GM19035 (cell line): ENCODE data around the gene SNX20.

Experiments used
- ATAC-seq: cut with Tn5 transposase; IDR thresholded peaks from one replicate; pipeline ENCODE4 v1.9.1; 2021; ENCODE audit not compliant: unreplicated experiment

SNX20 gene

GRCh38 chr16:50681021-50681885 is at the start of gene SNX20:
SNX20 (minus strand) TSS chr16:50681312; CDS start chr16:50677526, 3,786 bp downstream.
- peak; percentile 60 for ATAC-seq

- ATAC-seq, result no peak
Measured at GRCh38 chr16:50724306-50724705, 43.2 kb upstream of the SNX20 start.

DNA sequence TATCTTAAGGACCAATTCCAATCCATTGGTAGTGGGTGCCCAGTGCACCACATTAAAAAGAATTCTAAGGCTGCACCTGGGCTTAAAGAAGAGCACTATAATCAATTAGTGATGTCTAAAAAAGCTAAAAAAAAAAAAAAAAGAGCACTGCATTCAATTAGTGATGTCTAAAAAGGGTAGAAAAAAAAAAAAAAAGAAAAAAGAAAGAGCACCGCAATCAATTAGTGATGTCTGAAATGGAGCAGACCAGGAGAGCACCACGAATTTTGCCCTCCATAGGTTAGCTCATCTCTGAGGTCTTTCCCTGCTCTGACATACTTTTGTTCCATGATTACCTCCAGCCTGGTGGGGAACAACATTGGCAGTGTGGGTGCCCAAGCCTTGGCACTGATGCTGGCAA is 41.8 kb upstream of the SNX20 start:
- ATAC-seq, result no peak

GRCh38 chr16:50722405-50722737 is 41.3 kb upstream of the SNX20 start:
- ATAC-seq, result no peak

- ATAC-seq, result no peak
Measured at GRCh38 chr16:50721549-50722404, 40.7 kb upstream of the SNX20 start.

GRCh38 chr16:50719401-50720337 is 38.6 kb upstream of the SNX20 start:
- no peak for ATAC-seq

- ATAC-seq, result no peak
Measured at GRCh38 chr16:50718761-50719400, 37.8 kb upstream of the SNX20 start.

GRCh38 chr16:50718061-50718760 is 37.1 kb upstream of the SNX20 start:
- no peak for ATAC-seq

DNA sequence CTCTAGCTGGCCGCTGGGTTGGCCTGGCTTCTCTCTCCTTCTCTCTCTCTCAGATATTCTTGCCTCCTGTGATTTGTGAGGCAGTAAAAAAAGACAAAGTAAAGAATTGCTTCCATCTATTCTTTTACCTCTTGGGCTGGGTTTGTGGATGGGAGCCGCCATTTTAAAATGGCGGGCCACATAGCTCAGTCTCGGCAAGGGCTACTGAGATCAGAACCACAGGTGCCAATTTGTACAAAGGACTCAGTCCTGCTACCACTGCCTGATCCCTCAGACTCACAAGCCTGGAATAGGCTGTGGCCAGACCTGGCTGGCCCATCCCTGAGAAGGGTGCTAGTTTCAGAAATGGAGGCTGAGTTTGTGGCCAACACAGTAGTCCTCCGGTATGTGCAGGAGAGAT is 36.4 kb upstream of the SNX20 start:
- ATAC-seq, result no peak

DNA sequence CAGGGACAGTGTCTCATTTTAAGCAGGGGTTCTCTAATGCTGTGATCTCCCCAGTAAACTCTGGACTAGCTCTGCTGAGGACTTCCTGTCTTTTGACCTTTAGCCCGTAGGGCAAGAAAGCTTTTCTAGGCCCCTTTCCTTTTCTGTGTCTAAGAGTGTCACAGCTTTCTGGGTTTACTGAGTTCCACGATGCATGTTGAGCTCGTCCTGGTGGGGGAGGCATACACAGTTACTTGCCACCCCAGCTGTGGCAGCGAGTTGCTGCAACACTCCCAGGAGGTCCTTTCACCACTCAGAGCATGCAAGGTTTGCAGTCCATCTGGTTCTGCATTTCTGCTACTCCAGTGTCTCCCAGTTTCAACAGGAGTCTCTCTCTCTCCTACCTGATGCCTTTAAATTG is 36.0 kb upstream of the SNX20 start:
- ATAC-seq, result no peak

- ATAC-seq, result no peak
Measured at GRCh38 chr16:50712956-50713355, 31.8 kb upstream of the SNX20 start.

DNA sequence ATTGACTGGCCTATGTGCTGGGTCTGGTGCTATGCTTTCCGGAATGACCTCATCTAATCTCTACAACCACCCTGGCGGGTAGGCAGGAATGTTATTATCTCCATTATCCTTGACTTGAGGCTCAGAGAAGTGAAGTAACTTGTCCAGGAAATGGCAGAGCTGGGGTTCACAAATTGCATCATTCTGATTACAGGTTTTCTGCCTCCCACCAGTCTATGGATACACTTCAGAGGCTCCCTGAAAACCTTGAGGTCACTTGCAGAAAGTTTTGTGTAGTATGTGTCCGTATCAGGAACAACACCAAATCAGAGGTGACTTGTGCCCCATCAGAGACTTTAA is 31.4 kb upstream of the SNX20 start:
- no peak for ATAC-seq

DNA sequence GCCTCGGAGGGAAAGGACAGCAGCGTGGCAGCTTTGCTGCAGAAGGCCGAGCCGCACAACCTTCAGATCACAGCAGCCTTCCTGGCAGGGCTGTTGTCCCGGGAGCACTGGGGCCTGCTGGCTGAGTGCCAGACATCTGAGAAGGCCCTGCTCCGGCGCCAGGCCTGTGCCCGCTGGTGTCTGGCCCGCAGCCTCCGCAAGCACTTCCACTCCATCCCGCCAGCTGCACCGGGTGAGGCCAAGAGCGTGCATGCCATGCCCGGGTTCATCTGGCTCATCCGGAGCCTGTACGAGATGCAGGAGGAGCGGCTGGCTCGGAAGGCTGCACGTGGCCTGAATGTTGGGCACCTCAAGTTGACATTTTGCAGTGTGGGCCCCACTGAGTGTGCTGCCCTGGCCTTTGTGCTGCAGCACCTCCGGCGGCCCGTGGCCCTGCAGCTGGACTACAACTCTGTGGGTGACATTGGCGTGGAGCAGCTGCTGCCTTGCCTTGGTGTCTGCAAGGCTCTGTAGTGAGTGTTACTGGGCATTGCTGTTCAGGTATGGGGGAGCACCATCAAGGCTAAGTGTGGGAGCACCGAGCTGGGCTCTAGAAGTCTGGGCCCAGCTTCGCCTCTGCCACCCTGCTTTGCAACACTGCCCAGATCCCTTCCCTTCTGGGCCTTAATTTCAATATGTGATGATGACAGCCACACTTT is 30.9 kb upstream of the SNX20 start:
- ATAC-seq, result no peak

- ATAC-seq, result no peak
Measured at GRCh38 chr16:50711040-50711439, 29.9 kb upstream of the SNX20 start.

GRCh38 chr16:50709980-50710379 is 28.9 kb upstream of the SNX20 start:
- no peak for ATAC-seq

DNA sequence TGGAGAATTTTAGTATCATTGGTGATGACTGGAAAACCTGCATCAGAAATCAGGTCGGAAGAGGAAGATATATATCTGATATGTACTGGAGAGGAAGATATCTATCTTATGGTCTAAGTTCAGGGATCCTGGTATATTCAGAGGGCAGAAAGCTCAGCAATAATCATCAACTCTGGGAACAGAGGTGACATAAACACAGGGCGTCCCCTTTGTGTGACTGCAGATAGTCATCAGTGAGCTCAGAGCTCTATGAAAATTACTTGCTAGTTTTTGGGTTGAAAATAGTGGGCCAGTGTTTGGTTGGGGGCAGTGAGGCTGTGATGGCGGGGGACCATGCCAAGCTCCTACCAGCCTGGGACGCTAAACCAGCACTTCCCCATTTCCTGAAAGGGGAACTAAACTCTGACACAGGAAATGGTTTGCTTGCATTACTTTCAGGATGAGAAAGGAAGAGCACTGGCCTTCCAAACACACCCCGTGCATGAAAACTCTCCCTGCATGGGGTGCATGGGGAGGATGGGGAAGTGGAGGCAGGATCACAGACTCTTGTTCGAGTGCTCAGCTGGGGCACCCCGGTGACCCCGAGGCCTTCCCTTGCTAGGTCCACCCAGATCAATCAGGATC is 28.1 kb upstream of the SNX20 start:
- ATAC-seq, result no peak

DNA sequence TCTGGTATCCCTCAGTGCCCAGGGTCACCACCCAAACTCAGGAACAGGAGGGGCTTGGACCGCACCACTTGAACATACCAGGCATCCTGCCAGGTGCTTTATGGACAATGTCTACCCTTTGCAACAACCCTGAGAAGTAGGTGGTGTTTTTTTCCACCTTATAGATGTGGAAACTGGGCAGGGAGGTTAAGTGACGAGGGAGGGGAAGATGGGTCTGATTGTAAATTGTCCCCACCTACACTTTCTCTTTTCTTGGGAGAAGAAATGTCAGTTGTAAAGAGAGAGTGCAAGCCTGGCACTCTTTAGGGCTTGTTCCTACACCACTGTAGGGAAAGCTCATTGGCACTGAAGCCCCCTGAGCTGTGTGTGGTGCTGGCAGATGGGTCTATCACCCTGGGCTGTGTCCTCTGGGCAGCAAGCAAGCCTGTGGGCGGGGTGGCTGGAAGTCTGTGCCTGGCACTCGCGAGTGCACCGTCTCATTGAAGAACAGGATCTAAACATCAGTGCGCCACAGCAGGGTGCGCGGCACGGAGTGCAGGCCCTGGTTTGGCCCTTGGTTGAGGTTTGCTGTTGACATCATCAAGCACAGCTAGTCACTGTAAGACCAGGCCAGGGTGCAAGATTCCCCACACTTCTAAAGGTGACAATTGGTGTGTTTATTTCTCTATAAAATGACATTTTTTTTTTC is 27.4 kb upstream of the SNX20 start:
- ATAC-seq, result no peak

DNA sequence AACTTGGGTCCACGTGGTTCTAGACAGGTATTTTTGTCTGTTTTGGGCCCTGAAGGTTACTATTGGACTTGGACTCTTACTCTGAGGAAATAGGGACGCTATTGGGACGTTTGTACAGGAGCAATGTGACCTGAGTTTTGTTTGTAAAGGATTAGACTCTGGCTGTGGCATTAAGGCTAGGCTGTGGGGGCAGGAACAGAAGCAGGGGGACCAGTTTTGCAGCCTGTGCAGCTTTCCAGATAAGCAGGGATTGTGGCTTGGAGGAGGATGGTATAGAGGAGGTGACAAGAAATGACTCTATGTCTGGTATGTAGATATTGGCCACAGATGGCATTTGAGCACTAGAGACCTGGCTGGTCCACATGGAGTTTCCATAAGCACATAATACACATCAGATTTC is 25.1 kb upstream of the SNX20 start:
- ATAC-seq, result no peak
